Calu3 (cell line): ENCODE results near the gene GLRX. TPM values are rescaled to one million over a fixed set of nuclear protein-coding genes. Genes with fewer than 3 reads are reported as not detected.

ENCODE experiments used
- BruUV-seq: library from RNA; stranded (reverse); fragments of 400-500 nt; replicated peaks from 2 replicates; lab custom pipeline; 2021; lab: Mats Ljungman, UMichigan
- CTCF ChIA-PET: fragments of 300-600 bp; sonication (Branson Sonifier 250); formaldehyde crosslinking; loops from one replicate; lab custom pipeline; 2022; ENCODE audit warnings: antibody characterized with exemption; lab: Charles Lee
- DNase-seq: peaks from one replicate; pipeline ENCODE4 v3.0.0; 2022
- H3K27ac Mint-ChIP-seq: one replicate; pipeline ENCODE4 v1.8.0; 2022; ENCODE audit warnings: mixed read lengths; ENCODE audit not compliant: unreplicated experiment
- H3K27me3 Mint-ChIP-seq: one replicate; pipeline ENCODE4 v1.8.0; 2022; ENCODE audit warnings: mixed read lengths; ENCODE audit not compliant: unreplicated experiment
- H3K36me3 Mint-ChIP-seq: one replicate; pipeline ENCODE4 v1.8.0; 2022; ENCODE audit warnings: mild to moderate bottlenecking, moderate library complexity, mixed read lengths; ENCODE audit not compliant: insufficient read depth, unreplicated experiment
- H3K4me1 Mint-ChIP-seq: one replicate; pipeline ENCODE4 v1.8.0; 2022; ENCODE audit warnings: mild to moderate bottlenecking, low read depth, mixed read lengths; ENCODE audit not compliant: unreplicated experiment
- H3K4me3 Mint-ChIP-seq: one replicate; pipeline ENCODE4 v1.8.0; 2022; ENCODE audit warnings: mild to moderate bottlenecking, low read depth, moderate library complexity, mixed read lengths; ENCODE audit not compliant: unreplicated experiment
- H3K9me3 Mint-ChIP-seq: one replicate; pipeline ENCODE4 v1.8.0; 2022; ENCODE audit warnings: low read depth, mixed read lengths; ENCODE audit not compliant: unreplicated experiment
- intact Hi-C: fragments of 100-400 bp; cut with micrococcal nuclease; formaldehyde crosslinking; loops from one replicate; pipeline ENCODE4 v1.10.0; 2022; ENCODE audit not compliant: unreplicated experiment
- total RNA-seq: library from RNA; stranded (reverse); gene quantifications from 2 replicates; pipeline ENCODE4 v1.2.3, GENCODE V29; 2022
- TF ChIP-seq, protein P1 (sequence below): fragments of 200-600 bp; IDR thresholded peaks from one replicate; pipeline ENCODE4 v1.8.0; 2022; ENCODE audit warnings: antibody characterized with exemption; ENCODE audit not compliant: unreplicated experiment

GLRX gene
- total RNA-seq, 1 experiment from 2014 or later = 27.9 TPM

DNA sequence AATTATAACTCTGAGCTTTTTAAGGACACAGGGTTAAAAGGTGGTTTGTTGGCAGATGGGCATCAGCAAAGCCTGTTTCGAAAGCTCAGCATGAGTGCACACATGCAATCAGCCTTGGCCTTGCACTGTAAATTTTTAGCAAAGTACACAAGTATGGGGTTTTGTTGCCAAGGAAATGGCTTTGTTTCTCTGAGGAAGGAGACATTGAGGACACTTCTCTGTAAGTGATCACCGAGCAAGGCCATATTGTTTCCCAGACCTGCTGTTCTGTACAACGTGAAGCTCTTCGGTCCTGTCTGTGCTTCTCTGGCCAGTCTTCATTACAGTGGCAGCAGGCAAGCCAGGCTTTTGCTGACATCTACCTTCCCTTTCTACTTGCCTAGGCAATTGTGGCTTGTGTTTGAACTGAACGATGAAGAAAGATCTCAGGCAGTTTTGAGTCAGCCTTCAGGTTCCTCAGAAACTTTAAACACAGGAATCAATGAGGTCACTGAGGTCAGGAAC is 27.9 kb upstream of the GLRX start:
- no TSS peak for BruUV-seq
- no peak overlapping the region for H3K27ac Mint-ChIP-seq
- intact Hi-C loops = loop anchor here (10.0 kb wide), 1 partner anchor 584 kb away; the partner anchor contains the start of gene PCSK1
- no peaks in the 10 kb centered on the region for H3K9me3 Mint-ChIP-seq
- DNase-seq = no peak
- H3K36me3 Mint-ChIP-seq = no peaks in the 10 kb centered on the region
- no peak overlapping the region for H3K4me3 Mint-ChIP-seq
- peaks cover 11% of the 10 kb centered on the region for H3K4me1 Mint-ChIP-seq
- TF ChIP-seq, protein P1, sequence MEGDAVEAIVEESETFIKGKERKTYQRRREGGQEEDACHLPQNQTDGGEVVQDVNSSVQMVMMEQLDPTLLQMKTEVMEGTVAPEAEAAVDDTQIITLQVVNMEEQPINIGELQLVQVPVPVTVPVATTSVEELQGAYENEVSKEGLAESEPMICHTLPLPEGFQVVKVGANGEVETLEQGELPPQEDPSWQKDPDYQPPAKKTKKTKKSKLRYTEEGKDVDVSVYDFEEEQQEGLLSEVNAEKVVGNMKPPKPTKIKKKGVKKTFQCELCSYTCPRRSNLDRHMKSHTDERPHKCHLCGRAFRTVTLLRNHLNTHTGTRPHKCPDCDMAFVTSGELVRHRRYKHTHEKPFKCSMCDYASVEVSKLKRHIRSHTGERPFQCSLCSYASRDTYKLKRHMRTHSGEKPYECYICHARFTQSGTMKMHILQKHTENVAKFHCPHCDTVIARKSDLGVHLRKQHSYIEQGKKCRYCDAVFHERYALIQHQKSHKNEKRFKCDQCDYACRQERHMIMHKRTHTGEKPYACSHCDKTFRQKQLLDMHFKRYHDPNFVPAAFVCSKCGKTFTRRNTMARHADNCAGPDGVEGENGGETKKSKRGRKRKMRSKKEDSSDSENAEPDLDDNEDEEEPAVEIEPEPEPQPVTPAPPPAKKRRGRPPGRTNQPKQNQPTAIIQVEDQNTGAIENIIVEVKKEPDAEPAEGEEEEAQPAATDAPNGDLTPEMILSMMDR = no peak
- no peaks in the 10 kb centered on the region for H3K27me3 Mint-ChIP-seq
- CTCF ChIA-PET = interaction anchor here (4.2 kb wide), 1 partner anchor 69 kb away, joined by 22 read pairs; no protein-coding TSS in a partner anchor

DNA sequence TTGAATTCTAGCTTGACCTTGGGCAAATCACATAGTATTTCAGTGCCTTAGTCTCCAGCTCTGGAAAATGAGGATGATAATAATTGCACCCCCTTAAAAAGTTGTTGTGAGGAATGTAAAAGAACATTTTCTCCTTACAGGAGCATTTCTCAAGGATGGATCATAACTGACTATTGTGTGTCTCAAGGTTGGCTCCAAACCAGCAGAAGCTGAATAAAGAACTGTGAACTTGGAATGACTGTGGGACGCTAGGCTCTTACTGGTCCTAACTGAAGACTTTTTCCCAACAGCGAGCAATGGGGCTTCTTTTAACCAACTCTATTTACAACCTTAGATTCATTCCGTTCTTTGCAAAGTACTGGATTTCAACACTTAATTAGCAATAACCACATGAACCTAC is 26.2 kb upstream of the GLRX start:
- no TSS peak for BruUV-seq
- CTCF ChIA-PET = interaction anchor here (1.4 to 4.2 kb wide), 2 partner anchors 9 to 67 kb away, joined by 5 to 22 read pairs; no protein-coding TSS in a partner anchor
- no peak for DNase-seq
- Mint-ChIP-seq H3K4me1 (peaks cover 12% of the 10 kb centered on the region), H3K27ac (no peak overlapping the region), H3K27me3 (no peaks in the 10 kb centered on the region), H3K36me3 (no peaks in the 10 kb centered on the region), H3K4me3 (no peak overlapping the region), H3K9me3 (no peaks in the 10 kb centered on the region)
- intact Hi-C loops = no loop called here
- TF ChIP-seq, protein P1 = no peak

DNA sequence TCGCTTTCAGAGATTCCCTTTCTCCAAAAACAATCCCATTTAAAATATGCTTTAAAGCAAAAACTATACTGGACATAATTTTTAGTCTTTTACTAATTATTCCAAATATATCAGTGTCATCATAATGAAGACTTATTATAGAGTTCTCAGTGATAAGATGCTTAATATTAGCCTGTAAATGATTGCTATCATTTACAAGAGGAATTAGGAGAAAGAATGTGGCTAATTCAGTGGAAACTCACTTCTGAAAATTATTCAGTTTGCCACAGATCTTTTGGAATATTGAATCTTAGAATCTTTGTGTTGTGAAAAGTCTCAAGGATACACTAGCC is 24.7 kb upstream of the GLRX start:
- intact Hi-C loops = loop anchor here (1.0 kb wide), 3 partner anchors 66 to 203 kb away; no protein-coding TSS in a partner anchor
- TF ChIP-seq, protein P1 = no peak
- BruUV-seq = no TSS peak
- DNase-seq = no peak
- CTCF ChIA-PET = interaction anchor here (0.9 to 4.2 kb wide), 4 partner anchors 12 to 206 kb away, joined by 3 to 22 read pairs (median 4); partner anchors contain the start of gene GLRX
- Mint-ChIP-seq H3K4me3 (no peak overlapping the region), H3K27me3 (no peaks in the 10 kb centered on the region), H3K9me3 (no peaks in the 10 kb centered on the region), H3K27ac (no peak overlapping the region), H3K36me3 (peaks cover 5% of the 10 kb centered on the region), H3K4me1 (peaks cover 18% of the 10 kb centered on the region)

DNA sequence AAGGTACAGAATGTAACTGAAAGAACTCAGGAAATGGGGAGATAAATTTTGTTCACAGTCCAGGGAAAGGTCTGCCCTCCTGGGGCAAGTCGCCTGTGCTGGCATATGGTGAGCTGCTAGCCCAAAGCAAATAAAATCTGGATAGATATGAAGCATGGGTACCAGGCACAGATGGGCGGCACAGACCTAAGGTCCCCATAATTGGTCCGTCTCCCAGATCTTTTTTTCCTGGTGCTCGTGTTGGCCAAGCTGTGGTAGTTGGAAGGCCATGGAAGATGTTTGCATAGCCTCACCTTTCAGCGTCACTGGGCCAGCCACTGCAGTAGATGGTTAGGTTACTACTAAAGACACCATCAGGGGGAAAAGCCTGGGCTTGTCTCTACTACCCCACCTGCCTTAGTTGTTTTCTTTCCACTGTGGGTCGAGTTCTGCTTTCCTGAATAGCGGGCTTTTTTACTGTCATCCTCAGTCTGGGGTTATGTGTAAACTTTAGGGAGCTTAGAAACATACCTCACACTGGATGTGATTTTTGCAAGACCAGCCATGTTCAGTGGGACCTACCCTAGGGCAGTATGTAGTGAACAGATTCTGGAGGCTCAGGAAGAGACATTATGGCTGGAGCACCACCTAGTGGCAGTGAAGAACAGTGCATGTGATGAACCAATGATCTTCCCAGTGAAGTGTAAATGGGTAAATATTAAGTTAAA is 24.2 kb upstream of the GLRX start:
- CTCF ChIA-PET = interaction anchor here (0.9 to 4.2 kb wide), 2 partner anchors 65 to 205 kb away, joined by 5 to 22 read pairs; no protein-coding TSS in a partner anchor
- H3K27me3 Mint-ChIP-seq = no peaks in the 10 kb centered on the region
- no TSS peak for BruUV-seq
- TF ChIP-seq, protein P1 = peak; percentile 83
- no peaks in the 10 kb centered on the region for H3K9me3 Mint-ChIP-seq
- H3K4me1 Mint-ChIP-seq = peaks cover 15% of the 10 kb centered on the region
- no peak overlapping the region for H3K27ac Mint-ChIP-seq
- H3K36me3 Mint-ChIP-seq = peaks cover 5% of the 10 kb centered on the region
- intact Hi-C loops = loop anchor here (1.0 kb wide), 3 partner anchors 65 to 202 kb away; no protein-coding TSS in a partner anchor
- peak; percentile 76 for DNase-seq
- H3K4me3 Mint-ChIP-seq = no peak overlapping the region
